ENCODE measurements around the gene SORCS2.

GRCh38 chr4:7779432-7779768 lies 587.1 kb downstream of the SORCS2 start:
- TF ChIP-seq EZH2 (IDR thresholded peaks at IDR 0.05; ENCODE audit: low read length) = no peak
- no peak for TF ChIP-seq CTCF (optimal IDR thresholded peaks at IDR 0.05 in 1 of 3, IDR thresholded peaks at IDR 0.05 in 1 of 3, conservative IDR thresholded peaks at IDR 0.05 in 1 of 3; ENCODE audit: extremely low read depth in 1 of 3, insufficient read depth in 2 of 3, low read length in 3 of 3)

Data from keratinocyte (primary cell).